HEK293 (cell line): ENCODE results near the gene ARID1A.

Experiments used
- CTCF ChIA-PET: fragments of 350-600 bp; formaldehyde crosslinking; extraction: SDS; loops from one replicate; lab custom pipeline; 2021; ENCODE audit warnings: antibody characterized with exemption; lab: Yijun Ruan, JAX
- POLR2A ChIA-PET: fragments of 300-600 bp; formaldehyde crosslinking; extraction: SDS; loops from one replicate; lab custom pipeline; 2020; ENCODE audit warnings: antibody characterized with exemption, inconsistent platforms; lab: Yijun Ruan, JAX
- H3K27ac ChIP-seq: fragments of 200-500 bp; sonication (Bioruptor generic); 2 replicates; pipeline ENCODE4 v1.5.1; 2014; ENCODE audit warnings: low read depth, low read length, control low read depth, inconsistent platforms; ENCODE audit errors: extremely low read depth
- H3K36me3 ChIP-seq, 2 experiments: fragments of 200-500 bp in 1 of 2; sonication (Bioruptor generic) in 1 of 2; 1 replicate in 1 of 2; 2 replicates in 1 of 2; pipeline ENCODE4 v1.5.1; 2014 to 2017; ENCODE audit warnings: inconsistent platforms in 2 of 2, low read length in 2 of 2; ENCODE audit not compliant: control insufficient read depth in 2 of 2, insufficient read depth in 1 of 2
- H3K4me1 ChIP-seq: fragments of 200-500 bp; sonication (Bioruptor generic); 2 replicates; pipeline ENCODE4 v1.5.1; 2014; ENCODE audit warnings: mild to moderate bottlenecking, low read length, inconsistent platforms; ENCODE audit not compliant: control insufficient read depth, insufficient read depth
- H3K4me3 ChIP-seq: 2 replicates; pipeline ENCODE4 v1.5.1; 2011; ENCODE audit warnings: low read depth, mild to moderate bottlenecking, control low read depth, low read length, moderate library complexity
- H3K9me3 ChIP-seq: fragments of 200-500 bp; sonication (Bioruptor generic); 2 replicates; pipeline ENCODE4 v1.5.1; 2014; ENCODE audit warnings: low read depth, low read length, inconsistent platforms; ENCODE audit not compliant: control insufficient read depth, insufficient read depth
- EGR2 ChIP-seq: fragments of 450-650 bp; formaldehyde crosslinking; IDR thresholded peaks from 2 replicates; pipeline ENCODE4 v1.5.1; 2016; ENCODE audit warnings: low read depth, missing biosample characterization, missing genetic modification characterization
- FEZF1 ChIP-seq: fragments of 450-650 bp; formaldehyde crosslinking; IDR thresholded peaks from 2 replicates; pipeline ENCODE4 v1.5.1; 2016; ENCODE audit warnings: missing biosample characterization, missing genetic modification characterization
- INSM2 ChIP-seq: fragments of 450-650 bp; formaldehyde crosslinking; IDR thresholded peaks from 2 replicates; pipeline ENCODE4 v1.5.1; 2016; ENCODE audit warnings: missing biosample characterization, missing genetic modification characterization
- KLF1 ChIP-seq: fragments of 450-650 bp; formaldehyde crosslinking; IDR thresholded peaks from 2 replicates; pipeline ENCODE4 v1.5.1; 2016; ENCODE audit warnings: missing biosample characterization, missing genetic modification characterization
- OVOL3 ChIP-seq: fragments of 450-650 bp; formaldehyde crosslinking; IDR thresholded peaks from 2 replicates; pipeline ENCODE4 v1.5.1; 2016; ENCODE audit warnings: missing biosample characterization, missing genetic modification characterization
- PATZ1 ChIP-seq: fragments of 450-650 bp; formaldehyde crosslinking; IDR thresholded peaks from 2 replicates; pipeline ENCODE4 v1.5.1; 2016; ENCODE audit warnings: missing biosample characterization, missing genetic modification characterization
- PRDM4 ChIP-seq: fragments of 450-650 bp; formaldehyde crosslinking; IDR thresholded peaks from 2 replicates; pipeline ENCODE4 v1.5.1; 2017; ENCODE audit warnings: missing biosample characterization, missing genetic modification characterization
- ZBTB11 ChIP-seq: fragments of 450-650 bp; formaldehyde crosslinking; conservative IDR thresholded peaks from 2 replicates; pipeline ENCODE4 v1.5.1; 2016; ENCODE audit warnings: low read depth, missing biosample characterization, missing genetic modification characterization
- ZNF423 ChIP-seq: fragments of 450-650 bp; formaldehyde crosslinking; IDR thresholded peaks from 2 replicates; pipeline ENCODE4 v1.5.1; 2016; ENCODE audit warnings: missing biosample characterization, missing genetic modification characterization
- ZNF449 ChIP-seq: fragments of 450-650 bp; formaldehyde crosslinking; IDR thresholded peaks from 2 replicates; pipeline ENCODE4 v1.5.1; 2017; ENCODE audit warnings: missing biosample characterization, mild to moderate bottlenecking, missing genetic modification characterization, moderate library complexity
- ZNF488 ChIP-seq: fragments of 450-650 bp; formaldehyde crosslinking; IDR thresholded peaks from 2 replicates; pipeline ENCODE4 v1.5.1; 2016; ENCODE audit warnings: missing biosample characterization, missing genetic modification characterization
- ZSCAN30 ChIP-seq: fragments of 450-650 bp; IDR thresholded peaks from 2 replicates; pipeline ENCODE4 v1.5.1; 2018; ENCODE audit warnings: missing biosample characterization, mild to moderate bottlenecking, missing genetic modification characterization, moderate library complexity

ARID1A gene

GRCh38 chr1:26697978-26698849, 2.4 kb downstream of the ARID1A start (continued):
- peak; percentile 91 for TF ChIP-seq PRDM4 (tag by site-specific recombination)
- peak; percentile 22 for TF ChIP-seq ZSCAN30 (tag by site-specific recombination)
- TF ChIP-seq KLF1 (tag by site-specific recombination), result no peak
- no peak for TF ChIP-seq OVOL3
- peak; percentile 81 for TF ChIP-seq INSM2 (tag by site-specific recombination)
- TF ChIP-seq ZNF488 (tag by site-specific recombination), result no peak
- TF ChIP-seq ZNF423 (tag by site-specific recombination), result no peak
- TF ChIP-seq ZNF449 (tag by site-specific recombination), result peak; percentile 57; the same call in 1 of the 2 replicates
- TF ChIP-seq ZBTB11 (tag by site-specific recombination), result no peak
- no peak for TF ChIP-seq EGR2 (tag by site-specific recombination)

- peaks cover 40% of the 10 kb centered on the region for H3K4me1 ChIP-seq
- H3K36me3 ChIP-seq, result peaks cover 0 to 21% of the 10 kb centered on the region in 2 experiments; a peak in 1 of 3 replicates
- no peak overlapping the region for H3K4me3 ChIP-seq
- CTCF ChIA-PET, result interaction anchor here (1.3 to 2.6 kb wide), 3 partner anchors 23 to 98 kb away, joined by 5 to 9 read pairs (median 5); no protein-coding TSS in a partner anchor
- H3K27ac ChIP-seq, result no peak overlapping the region
- no peaks in the 10 kb centered on the region for H3K9me3 ChIP-seq
- POLR2A ChIA-PET, result interaction anchor here (0.5 to 1.5 kb wide), 3 partner anchors 8 to 83 kb away, joined by 3 to 4 read pairs (median 4); no protein-coding TSS in a partner anchor
- TF ChIP-seq FEZF1 (tag by site-specific recombination), result peak; percentile 16; the same call in 1 of the 2 replicates
- TF ChIP-seq PATZ1 (tag by site-specific recombination), result no peak
Observed at GRCh38 chr1:26700711-26701110, 4.9 kb downstream of the ARID1A start.
